GM15510 (cell line): ENCODE measurements around the gene RFESD.

Experiments
- POLR2A ChIP-seq: IDR thresholded peaks from 3 replicates; pipeline ENCODE4 v1.6.1; 2011; ENCODE audit warnings: borderline replicate concordance; ENCODE audit not compliant: insufficient read length; ENCODE audit errors: extremely low read depth

Gene RFESD

GRCh38 chr5:95668216-95668615, 21.6 kb downstream of the RFESD start:
- no peak for TF ChIP-seq POLR2A

GRCh38 chr5:95668728-95669127, 22.2 kb downstream of the RFESD start:
- TF ChIP-seq POLR2A: no peak

GRCh38 chr5:95669540-95669939, 23.0 kb downstream of the RFESD start:
- TF ChIP-seq POLR2A: no peak

- no peak for TF ChIP-seq POLR2A
These were observed 23.4 kb downstream of the RFESD start for GRCh38 chr5:95669985-95670384.

- no peak for TF ChIP-seq POLR2A
These were observed 24.0 kb downstream of the RFESD start for GRCh38 chr5:95670568-95670967.

- TF ChIP-seq POLR2A: no peak
These were observed 25.2 kb downstream of the RFESD start for GRCh38 chr5:95671826-95672225.

GRCh38 chr5:95672641-95673040, 26.1 kb downstream of the RFESD start:
- no peak for TF ChIP-seq POLR2A

GRCh38 chr5:95673081-95673480, 26.5 kb downstream of the RFESD start:
- no peak for TF ChIP-seq POLR2A

GRCh38 chr5:95682891-95683290, 36.3 kb downstream of the RFESD start, which contains the start of gene SPATA9:
Gene SPATA9 (minus strand): TSS chr5:95682991. CDS start chr5:95682854, 137 bp downstream.
- TF ChIP-seq POLR2A: no peak

GRCh38 chr5:95684361-95684760, 37.8 kb downstream of the RFESD start:
- no peak for TF ChIP-seq POLR2A

- TF ChIP-seq POLR2A: no peak
These were observed 40.1 kb downstream of the RFESD start for GRCh38 chr5:95686651-95687050.

- TF ChIP-seq POLR2A: no peak
These were observed 43.1 kb downstream of the RFESD start for GRCh38 chr5:95689680-95690079.

GRCh38 chr5:95690333-95690732, 43.8 kb downstream of the RFESD start:
- no peak for TF ChIP-seq POLR2A

GRCh38 chr5:95697781-95698681, 51.5 kb downstream of the RFESD start:
- TF ChIP-seq POLR2A: no peak

- no peak for TF ChIP-seq POLR2A
These were observed 52.8 kb downstream of the RFESD start for GRCh38 chr5:95699337-95699736.

- no peak for TF ChIP-seq POLR2A
These were observed 54.5 kb downstream of the RFESD start for GRCh38 chr5:95701074-95701473.
